Measurements from ENCODE around the gene ACRBP. TPM values are rescaled to one million over a fixed set of nuclear protein-coding genes. Genes with fewer than 3 reads are reported as not detected.

The ACRBP gene
- total and polyA plus RNA-seq, 7 experiments from 2014 or later = 0.27 to 23.0 (median 5.1) TPM

GRCh38 chr12:6635856-6636531 lies 11.2 kb downstream of the ACRBP start, which contains the start of gene LPAR5:
TSS of gene LPAR5 (minus strand) at chr12:6635959. CDS start at chr12:6621248, 14,711 bp downstream.
- peaks cover 20 to 30% of the 10 kb centered on the region in 2 donors for H3K4me1 ChIP-seq (ENCODE audit: control insufficient read depth in 2 of 2, insufficient read depth in 2 of 2, low read length in 2 of 2)
- peak within 1 kb of the TSS; percentile 27 for H3K4me3 ChIP-seq (ENCODE audit: low read length)
- Mint-ChIP-seq H3K27ac (peak within 1 kb of the TSS; percentile 67 to 83 (median 78)), H3K27me3 (peaks cover 0 to 3% (median 0%) of the 10 kb centered on the region in 5 donors), H3K9me3 (no peaks in the 10 kb centered on the region), H3K4me1 (peaks cover 32 to 50% (median 42%) of the 10 kb centered on the region in 7 donors), H3K36me3 (no peaks in the 10 kb centered on the region), H3K4me3 (peak within 1 kb of the TSS; percentile 56 to 80 (median 68))
- no peaks in the 10 kb centered on the region for H3K27me3 ChIP-seq (ENCODE audit: control insufficient read depth in 2 of 2, insufficient read depth in 2 of 2, low read length in 2 of 2)
- peak within 1 kb of the TSS; percentile 44 for H3K27ac ChIP-seq (ENCODE audit: low read depth, low read length)
- ChIA-PET POLR2A (interaction anchor here (0.9 to 7.1 kb wide), 4 partner anchors 9 to 32 kb away, joined by 3 to 46 read pairs (median 18); no protein-coding TSS in a partner anchor), CTCF (interaction anchor here (0.6 to 1.3 kb wide), 3 partner anchors 15 to 53 kb away, joined by 3 to 4 read pairs (median 3); partner anchors contain the start of gene ZNF384)
- intact Hi-C loops (cut with micrococcal nuclease) = loop anchor here in 1 of 2 donors (1.0 kb wide), 1 partner anchor 9 kb away; no protein-coding TSS in a partner anchor
- DNase-seq (peak in 1 of 9 donors; percentile 27), ATAC-seq (peak; percentile 39)
- no peaks in the 10 kb centered on the region for H3K36me3 ChIP-seq (ENCODE audit: control insufficient read depth in 2 of 3, insufficient read depth in 3 of 3, low read length in 3 of 3)
- H3K9me3 ChIP-seq (ENCODE audit: control insufficient read depth in 2 of 3, low read length in 3 of 3) = no peaks in the 10 kb centered on the region

GRCh38 chr12:6635375-6635855 lies 11.8 kb downstream of the ACRBP start:
- ChIA-PET CTCF (interaction anchor here (0.6 to 1.3 kb wide), 4 partner anchors 14 to 87 kb away, joined by 3 to 4 read pairs (median 3); partner anchors contain the start of gene ZNF384), POLR2A (interaction anchor here (0.7 to 7.1 kb wide), 7 partner anchors 10 to 217 kb away, joined by 3 to 46 read pairs (median 3); partner anchors contain the start of genes USP5 and ZNF384)
- Mint-ChIP-seq H3K9me3 (no peaks in the 10 kb centered on the region), H3K36me3 (no peaks in the 10 kb centered on the region), H3K4me1 (peaks cover 37 to 56% (median 47%) of the 10 kb centered on the region in 7 donors), H3K4me3 (peak overlapping the region in 9 of 10 donors; percentile 61 to 80 (median 69)), H3K27me3 (no peaks in the 10 kb centered on the region), H3K27ac (peak overlapping the region; percentile 57 to 83 (median 76))
- ATAC-seq (peak; percentile 28), DNase-seq (peak in 3 of 9 donors; percentile 29 to 60 (median 47))
- H3K27ac ChIP-seq (ENCODE audit: low read depth, low read length) = peak overlapping the region; percentile 44
- no peaks in the 10 kb centered on the region for H3K36me3 ChIP-seq (ENCODE audit: control insufficient read depth in 2 of 3, insufficient read depth in 3 of 3, low read length in 3 of 3)
- no peaks in the 10 kb centered on the region for H3K27me3 ChIP-seq (ENCODE audit: control insufficient read depth in 2 of 2, insufficient read depth in 2 of 2, low read length in 2 of 2)
- intact Hi-C loops (cut with micrococcal nuclease) = loop anchor here in 1 of 2 donors (1.0 kb wide), 1 partner anchor 8 kb away; no protein-coding TSS in a partner anchor
- H3K4me3 ChIP-seq (ENCODE audit: low read length) = peak overlapping the region; percentile 27
- H3K4me1 ChIP-seq (ENCODE audit: control insufficient read depth in 2 of 2, insufficient read depth in 2 of 2, low read length in 2 of 2) = peaks cover 26 to 33% of the 10 kb centered on the region in 2 donors
- H3K9me3 ChIP-seq (ENCODE audit: control insufficient read depth in 2 of 3, low read length in 3 of 3) = no peaks in the 10 kb centered on the region

DNA sequence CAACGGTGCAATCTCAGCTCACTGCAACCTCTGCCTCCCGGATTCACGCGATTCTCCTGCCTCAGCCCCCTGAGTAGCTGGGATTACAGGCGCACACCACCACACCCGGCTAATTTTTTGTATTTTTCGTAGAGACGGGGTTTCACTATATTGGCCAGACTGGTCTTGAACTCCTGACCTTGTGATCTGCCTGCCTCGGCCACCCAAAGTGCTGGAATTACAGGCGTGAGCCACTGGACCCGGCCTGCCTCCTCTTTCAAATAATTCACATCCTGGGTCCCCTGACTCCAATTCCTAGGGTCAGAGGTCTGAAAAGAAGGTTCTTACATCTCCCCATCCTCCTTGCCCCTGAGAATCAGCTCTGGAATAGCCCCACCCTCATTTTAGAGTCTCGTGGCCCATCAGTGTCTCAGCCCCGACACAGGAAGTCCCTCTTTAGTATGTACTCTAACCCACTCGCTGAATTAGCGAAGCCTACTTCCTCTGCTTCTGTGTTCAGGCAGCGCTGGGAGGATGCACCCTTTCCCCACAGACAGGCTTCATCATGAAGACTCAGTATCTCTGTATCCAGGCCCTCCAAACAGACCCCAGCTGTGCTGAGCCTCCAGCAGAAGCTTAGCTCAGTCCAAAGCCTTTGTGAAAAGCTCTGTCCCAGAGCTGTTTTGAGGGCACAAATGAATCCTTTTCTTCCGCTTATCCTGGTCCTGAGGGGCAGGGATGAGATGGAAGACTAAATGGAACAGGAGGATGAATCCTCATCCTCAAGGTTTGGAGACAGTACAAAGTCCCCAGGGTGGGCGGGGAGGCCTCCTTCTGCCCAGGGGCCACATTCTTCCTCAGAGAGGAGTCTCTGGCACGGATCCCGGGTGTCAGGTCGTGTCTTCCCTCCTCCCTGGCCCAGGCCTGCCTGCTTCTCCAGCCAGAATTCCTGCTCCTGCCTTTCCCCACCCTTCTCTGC lies 14.9 kb downstream of the ACRBP start:
- peaks cover 46 to 68% (median 58%) of the 10 kb centered on the region in 7 donors for H3K4me1 Mint-ChIP-seq
- Histone ChIP-seq H3K4me3 (ENCODE audit: low read length) (peak overlapping the region; percentile 56), H3K27ac (ENCODE audit: low read depth, low read length) (peak overlapping the region; percentile 81), H3K9me3 (ENCODE audit: control insufficient read depth in 2 of 3, low read length in 3 of 3) (no peaks in the 10 kb centered on the region), H3K4me1 (ENCODE audit: control insufficient read depth in 2 of 2, insufficient read depth in 2 of 2, low read length in 2 of 2) (peaks cover 26 to 40% of the 10 kb centered on the region in 2 donors), H3K36me3 (ENCODE audit: control insufficient read depth in 2 of 3, insufficient read depth in 3 of 3, low read length in 3 of 3) (no peaks in the 10 kb centered on the region), H3K27me3 (ENCODE audit: control insufficient read depth in 2 of 2, insufficient read depth in 2 of 2, low read length in 2 of 2) (no peaks in the 10 kb centered on the region)
- CTCF ChIA-PET = interaction anchor here (0.6 to 2.0 kb wide), 9 partner anchors 12 to 29 kb away, joined by 3 to 7 read pairs (median 3); no protein-coding TSS in a partner anchor
- H3K4me3 Mint-ChIP-seq = peak overlapping the region; percentile 80 to 94 (median 88)
- no peaks in the 10 kb centered on the region for H3K9me3 Mint-ChIP-seq
- H3K27me3 Mint-ChIP-seq = no peaks in the 10 kb centered on the region
- peak overlapping the region; percentile 94 to 99 (median 97) for H3K27ac Mint-ChIP-seq
- POLR2A ChIA-PET = interaction anchor here (0.8 to 7.1 kb wide), 9 partner anchors 11 to 156 kb away, joined by 3 to 46 read pairs (median 5); partner anchors contain the start of gene ACRBP
- ATAC-seq = peak; percentile 81
- DNase-seq = peak in 8 of 9 donors; percentile 43 to 75 (median 66)
- H3K36me3 Mint-ChIP-seq = no peaks in the 10 kb centered on the region
- intact Hi-C loops (cut with micrococcal nuclease) = loop anchor here (1.0 to 2.0 kb wide), 6 partner anchors 14 to 31 kb away; partner anchors contain the start of genes ING4 (in 2 of the 2) and ACRBP (in 1 of the 2)

DNA sequence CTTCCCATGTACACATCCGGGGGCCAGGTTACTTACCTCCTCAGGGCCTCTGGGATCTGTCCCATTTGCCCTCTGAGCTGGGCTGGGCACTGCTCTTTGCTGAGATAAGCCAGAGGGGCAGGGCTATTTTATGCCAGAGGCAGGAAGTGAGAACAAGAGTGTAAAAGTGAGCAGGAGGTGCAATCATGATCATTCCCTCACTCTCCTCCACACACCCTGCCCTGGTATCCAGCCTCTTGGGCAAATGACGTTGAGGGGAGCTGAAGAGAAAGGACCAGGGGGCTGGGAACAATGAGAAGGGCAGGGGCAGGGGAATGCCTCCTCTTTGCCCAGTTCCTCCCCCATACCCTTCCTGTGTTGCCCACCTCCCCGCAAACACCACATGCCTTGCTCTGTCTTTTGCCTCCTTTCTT lies 15.7 kb downstream of the ACRBP start:
- Histone ChIP-seq H3K9me3 (ENCODE audit: control insufficient read depth in 2 of 3, low read length in 3 of 3) (no peaks in the 10 kb centered on the region), H3K36me3 (ENCODE audit: control insufficient read depth in 2 of 3, insufficient read depth in 3 of 3, low read length in 3 of 3) (no peaks in the 10 kb centered on the region), H3K4me1 (ENCODE audit: control insufficient read depth in 2 of 2, insufficient read depth in 2 of 2, low read length in 2 of 2) (peaks cover 31 to 44% of the 10 kb centered on the region in 2 donors), H3K4me3 (ENCODE audit: low read length) (peak overlapping the region; percentile 56), H3K27ac (ENCODE audit: low read depth, low read length) (peak overlapping the region; percentile 81), H3K27me3 (ENCODE audit: control insufficient read depth in 2 of 2, insufficient read depth in 2 of 2, low read length in 2 of 2) (no peaks in the 10 kb centered on the region)
- CTCF ChIA-PET = interaction anchor here (0.6 to 2.0 kb wide), 6 partner anchors 11 to 28 kb away, joined by 3 to 7 read pairs (median 3); no protein-coding TSS in a partner anchor
- Mint-ChIP-seq H3K27ac (peak overlapping the region; percentile 94 to 99 (median 97)), H3K36me3 (no peaks in the 10 kb centered on the region), H3K4me3 (peak overlapping the region; percentile 80 to 94 (median 88)), H3K27me3 (no peaks in the 10 kb centered on the region), H3K4me1 (peaks cover 46 to 73% (median 64%) of the 10 kb centered on the region in 7 donors), H3K9me3 (no peaks in the 10 kb centered on the region)
- ATAC-seq = no peak
- intact Hi-C loops (cut with micrococcal nuclease) = no loop called here
- POLR2A ChIA-PET = interaction anchor here (0.6 to 7.1 kb wide), 12 partner anchors 10 to 312 kb away, joined by 3 to 46 read pairs (median 4); partner anchors contain the start of genes ACRBP and CD27
- DNase-seq = peak in 4 of 9 donors; percentile 28 to 37 (median 34)

GRCh38 chr12:6630736-6631135 lies 16.5 kb downstream of the ACRBP start:
- H3K9me3 Mint-ChIP-seq = no peaks in the 10 kb centered on the region
- no peak for ATAC-seq
- H3K27me3 ChIP-seq (ENCODE audit: control insufficient read depth in 2 of 2, insufficient read depth in 2 of 2, low read length in 2 of 2) = no peaks in the 10 kb centered on the region
- no peaks in the 10 kb centered on the region for H3K36me3 Mint-ChIP-seq
- H3K4me3 Mint-ChIP-seq = peak overlapping the region; percentile 80 to 94 (median 88)
- DNase-seq = no peak
- CTCF ChIA-PET = interaction anchor here (0.6 to 2.0 kb wide), 3 partner anchors 10 to 14 kb away, joined by 3 to 7 read pairs (median 4); no protein-coding TSS in a partner anchor
- peak overlapping the region; percentile 56 for H3K4me3 ChIP-seq (ENCODE audit: low read length)
- intact Hi-C loops (cut with micrococcal nuclease) = no loop called here
- H3K27me3 Mint-ChIP-seq = no peaks in the 10 kb centered on the region
- POLR2A ChIA-PET = interaction anchor here (0.6 to 7.1 kb wide), 12 partner anchors 9 to 313 kb away, joined by 3 to 46 read pairs (median 4); partner anchors contain the start of genes C12orf57, CD27, RNU7-1 and ZNF384
- H3K27ac ChIP-seq (ENCODE audit: low read depth, low read length) = peak overlapping the region; percentile 81
- H3K36me3 ChIP-seq (ENCODE audit: control insufficient read depth in 2 of 3, insufficient read depth in 3 of 3, low read length in 3 of 3) = no peaks in the 10 kb centered on the region
- H3K4me1 Mint-ChIP-seq = peaks cover 44 to 71% (median 59%) of the 10 kb centered on the region in 7 donors
- peak overlapping the region; percentile 94 to 99 (median 97) for H3K27ac Mint-ChIP-seq
- no peaks in the 10 kb centered on the region for H3K9me3 ChIP-seq (ENCODE audit: control insufficient read depth in 2 of 3, low read length in 3 of 3)
- H3K4me1 ChIP-seq (ENCODE audit: control insufficient read depth in 2 of 2, insufficient read depth in 2 of 2, low read length in 2 of 2) = peaks cover 34 to 44% of the 10 kb centered on the region in 2 donors

Measured in naive thymus-derived CD4-positive, alpha-beta T cell (primary cell).